LNCaP clone FGC (cell line): Measurements from ENCODE around the gene IFT20.
A peak's percentile ranks its signal among the peaks of the same experiment; 100 is the strongest.
"Not testable (repeated sequence)": the region's sequence is repeated elsewhere in the genome, so short reads cannot be mapped to it uniquely, and the experiment has no call there.

Experiments used
- DNase-seq: peaks from one replicate; pipeline ENCODE4 v3.0.0-alpha.2; 2011; ENCODE audit warnings: low read depth
- H3K4me3 ChIP-seq: 2 replicates; pipeline ENCODE4 v1.5.1; 2011; ENCODE audit warnings: mild to moderate bottlenecking, low read depth, low read length, control low read depth
- CTCF ChIP-seq: IDR thresholded peaks from 2 replicates; pipeline ENCODE4 v1.5.1; 2012; ENCODE audit warnings: mild to moderate bottlenecking; ENCODE audit not compliant: control insufficient read depth, insufficient read depth; ENCODE audit errors: extremely low read depth

IFT20 gene

GRCh38 chr17:28342313-28342712 is 7.0 kb upstream of the IFT20 start:
- no peak for TF ChIP-seq CTCF
- DNase-seq = no peak
- no peak overlapping the region for H3K4me3 ChIP-seq

- H3K4me3 ChIP-seq = no peak overlapping the region
- TF ChIP-seq CTCF = no peak
- no peak for DNase-seq
Observed at GRCh38 chr17:28341516-28341915, 6.2 kb upstream of the IFT20 start.

- TF ChIP-seq CTCF = no peak
- DNase-seq = no peak
- H3K4me3 ChIP-seq = no peak overlapping the region
Observed at GRCh38 chr17:28340374-28340773, 5.1 kb upstream of the IFT20 start.

- no peak overlapping the region for H3K4me3 ChIP-seq
- TF ChIP-seq CTCF = no peak
- DNase-seq = no peak
Observed at GRCh38 chr17:28339431-28339830, 4.2 kb upstream of the IFT20 start.

GRCh38 chr17:28338769-28339212 is 3.5 kb upstream of the IFT20 start:
- H3K4me3 ChIP-seq = not testable (repeated sequence)

GRCh38 chr17:28338056-28338768 is 2.9 kb upstream of the IFT20 start:
- DNase-seq = no peak
- H3K4me3 ChIP-seq = no peak overlapping the region
- TF ChIP-seq CTCF = no peak

More at GRCh38 chr17:28338769-28339212, 3.5 kb upstream of the IFT20 start:
- not testable (repeated sequence) for DNase-seq

GRCh38 chr17:28335959-28336871 is 943 bp upstream of the IFT20 start:
- H3K4me3 ChIP-seq = peak overlapping the region; percentile 96
- peak; percentile 59 for DNase-seq
- no peak for TF ChIP-seq CTCF
